GM21390 (cell line): ENCODE measurements around the gene STUB1.
A peak's percentile ranks its signal among the peaks of the same experiment; 100 is the strongest.
"Not testable (repeated sequence)": the region's sequence is repeated elsewhere in the genome, so short reads cannot be mapped to it uniquely, and the experiment has no call there.

Experiments used
- ATAC-seq: cut with Tn5 transposase; IDR thresholded peaks from one replicate; pipeline ENCODE4 v1.9.1; 2021; ENCODE audit not compliant: unreplicated experiment

STUB1 gene

GRCh38 chr16:711084-711483 is 30.9 kb downstream of the STUB1 start:
- ATAC-seq: no peak

GRCh38 chr16:711548-712320 is 31.5 kb downstream of the STUB1 start:
- no peak for ATAC-seq

GRCh38 chr16:712740-713250 is 32.6 kb downstream of the STUB1 start:
- not testable (repeated sequence) for ATAC-seq

- no peak for ATAC-seq
Measured at GRCh38 chr16:714079-714478, 33.9 kb downstream of the STUB1 start.

DNA sequence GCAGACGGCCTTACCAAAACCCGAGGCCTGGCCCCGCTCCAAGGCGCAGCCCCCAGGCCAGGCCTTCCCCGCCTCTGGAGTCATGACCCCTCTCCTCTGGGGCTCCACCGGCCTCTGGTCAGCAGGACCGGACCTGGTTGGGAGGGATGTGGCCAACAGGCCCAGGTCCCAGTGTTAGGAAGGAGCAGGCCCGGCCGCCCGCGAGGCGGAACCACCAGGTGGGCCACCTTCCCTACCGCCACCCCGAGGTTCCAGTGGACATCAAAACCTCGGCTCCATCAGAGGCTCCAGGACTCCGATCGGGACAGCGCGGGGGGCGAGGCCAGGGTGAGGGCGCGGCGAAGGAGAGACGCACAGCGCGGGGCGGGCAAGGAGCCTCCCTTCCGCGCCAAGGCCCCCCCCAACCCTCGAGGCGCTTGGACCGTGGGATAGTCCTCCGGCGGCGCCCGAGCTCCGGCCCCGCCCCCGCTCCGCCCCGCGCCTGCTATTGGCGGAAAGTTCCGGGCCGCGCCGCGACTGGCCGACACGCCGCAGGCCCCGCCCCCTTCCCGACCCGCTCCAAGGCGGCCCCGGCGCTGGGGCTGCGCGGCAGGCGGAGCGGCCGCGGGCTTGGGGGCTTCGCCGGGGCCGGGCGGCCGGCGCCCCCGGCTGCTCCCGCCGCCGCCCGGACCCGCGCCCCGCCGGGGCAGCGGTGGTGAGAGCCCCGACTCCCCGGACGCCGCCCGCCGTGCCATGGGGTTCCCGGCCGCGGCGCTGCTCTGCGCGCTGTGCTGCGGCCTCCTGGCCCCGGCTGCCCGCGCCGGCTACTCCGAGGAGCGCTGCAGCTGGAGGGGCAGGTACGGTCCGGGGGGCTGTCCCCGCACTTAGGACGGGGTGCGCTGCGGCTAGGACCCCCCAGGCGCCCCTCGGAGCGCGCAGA is 34.6 kb downstream of the STUB1 start, which contains the start of gene METRN:
Gene METRN, plus strand, starts transcription at position 561 of the 919 bp plus-strand sequence. Its CDS starts 172 bp downstream, at position 733.
- peak; percentile 68 for ATAC-seq

DNA sequence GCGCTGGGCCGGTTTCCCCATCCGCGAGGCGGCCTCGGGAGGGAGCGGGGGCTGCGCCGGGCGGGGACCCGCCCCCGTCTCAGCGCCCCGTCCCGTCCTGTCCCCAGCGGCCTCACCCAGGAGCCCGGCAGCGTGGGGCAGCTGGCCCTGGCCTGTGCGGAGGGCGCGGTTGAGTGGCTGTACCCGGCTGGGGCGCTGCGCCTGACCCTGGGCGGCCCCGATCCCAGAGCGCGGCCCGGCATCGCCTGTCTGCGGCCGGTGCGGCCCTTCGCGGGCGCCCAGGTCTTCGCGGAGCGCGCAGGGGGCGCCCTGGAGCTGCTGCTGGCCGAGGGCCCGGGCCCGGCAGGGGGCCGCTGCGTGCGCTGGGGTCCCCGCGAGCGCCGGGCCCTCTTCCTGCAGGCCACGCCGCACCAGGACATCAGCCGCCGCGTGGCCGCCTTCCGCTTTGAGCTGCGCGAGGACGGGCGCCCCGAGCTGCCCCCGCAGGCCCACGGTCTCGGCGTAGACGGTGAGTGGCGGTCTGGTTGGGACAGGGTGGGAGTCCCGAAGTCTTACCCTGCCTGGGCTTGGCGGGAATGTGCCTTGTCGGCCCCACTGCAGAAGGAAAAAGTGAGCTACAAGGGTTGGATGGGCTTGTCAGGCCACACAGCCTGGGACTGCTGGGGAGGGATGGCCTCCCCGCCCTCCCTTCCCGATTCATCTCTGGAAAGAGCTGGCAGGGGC is 35.4 kb downstream of the STUB1 start:
- no peak for ATAC-seq

DNA sequence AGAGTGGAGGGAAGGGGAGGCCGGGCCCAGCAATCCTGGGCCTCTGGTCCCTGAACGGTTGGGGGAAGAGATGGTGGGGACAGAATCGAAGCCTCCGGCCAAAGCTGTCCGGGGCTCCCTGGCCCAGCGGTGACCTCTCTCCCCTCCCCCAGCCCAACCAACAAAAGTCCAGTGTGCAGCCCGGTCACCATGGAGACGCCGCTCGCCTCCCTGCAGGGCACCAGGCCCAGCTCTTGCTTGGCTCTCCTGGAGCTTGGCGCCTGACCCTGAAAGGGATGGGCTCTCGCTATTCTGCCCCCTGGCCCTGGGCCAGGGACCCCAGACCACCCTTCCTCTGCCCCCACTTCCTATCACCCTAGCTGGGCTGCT is 36.0 kb downstream of the STUB1 start:
- ATAC-seq: no peak

- no peak for ATAC-seq
Measured at GRCh38 chr16:716768-717325, 36.6 kb downstream of the STUB1 start.

DNA sequence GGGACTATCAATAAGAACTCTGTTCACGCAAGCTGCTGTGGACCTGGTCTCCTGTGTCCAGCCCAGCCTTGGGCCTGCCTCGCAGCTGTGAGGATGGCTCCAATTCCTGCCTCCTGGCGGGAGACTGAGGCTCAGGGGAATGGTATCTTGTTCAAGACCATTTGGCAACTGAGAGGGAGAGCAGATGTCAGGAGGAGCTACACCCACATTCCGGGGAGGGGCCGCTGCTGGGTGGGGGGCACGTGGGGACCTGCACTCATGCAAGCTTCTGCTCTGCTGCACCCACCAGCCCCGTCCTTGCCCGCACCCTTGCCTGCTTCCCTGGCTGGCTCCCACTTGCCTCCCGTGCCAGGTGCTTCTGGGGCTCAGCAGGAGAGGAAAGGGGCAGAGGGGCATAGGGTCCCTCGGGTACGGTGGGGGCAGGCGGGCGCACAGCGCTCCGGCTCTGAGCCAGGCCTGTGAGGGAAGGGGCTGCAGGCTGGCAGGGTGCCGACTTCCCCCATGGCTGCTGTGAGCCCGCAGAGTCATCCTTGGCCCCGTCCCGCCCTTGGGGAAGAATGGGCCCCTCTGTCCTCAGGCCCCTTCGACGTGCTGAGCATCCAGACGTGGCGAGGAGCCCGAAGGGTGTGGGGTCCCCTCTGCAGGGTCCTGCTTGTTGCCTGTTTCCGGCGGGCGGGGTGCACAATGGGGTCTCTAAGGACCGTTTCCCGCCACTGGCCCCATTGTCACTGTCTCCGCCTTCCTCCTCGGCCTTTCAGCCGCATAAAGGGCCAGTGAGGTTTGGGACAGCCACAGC is 37.4 kb downstream of the STUB1 start:
- ATAC-seq: no peak

DNA sequence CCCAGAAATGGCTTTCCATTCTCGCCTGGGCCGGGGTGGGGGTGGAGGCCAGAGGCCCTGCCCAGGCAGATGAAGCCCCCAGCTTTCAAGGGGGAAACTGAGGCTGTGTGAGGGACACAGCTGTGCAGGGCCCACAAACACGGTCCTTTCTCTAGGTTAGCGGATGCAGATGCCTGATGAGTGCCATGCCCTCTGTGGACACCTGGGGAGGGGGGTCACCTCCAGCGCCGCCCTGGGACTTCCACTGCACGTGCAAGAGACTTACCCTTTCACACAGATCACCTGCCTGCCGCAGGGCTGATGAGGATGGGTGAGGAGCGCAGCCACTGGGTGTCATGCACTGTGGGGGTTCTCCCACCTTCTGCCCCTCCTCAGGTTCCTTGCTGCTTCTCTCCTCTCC is 38.2 kb downstream of the STUB1 start:
- ATAC-seq: no peak

DNA sequence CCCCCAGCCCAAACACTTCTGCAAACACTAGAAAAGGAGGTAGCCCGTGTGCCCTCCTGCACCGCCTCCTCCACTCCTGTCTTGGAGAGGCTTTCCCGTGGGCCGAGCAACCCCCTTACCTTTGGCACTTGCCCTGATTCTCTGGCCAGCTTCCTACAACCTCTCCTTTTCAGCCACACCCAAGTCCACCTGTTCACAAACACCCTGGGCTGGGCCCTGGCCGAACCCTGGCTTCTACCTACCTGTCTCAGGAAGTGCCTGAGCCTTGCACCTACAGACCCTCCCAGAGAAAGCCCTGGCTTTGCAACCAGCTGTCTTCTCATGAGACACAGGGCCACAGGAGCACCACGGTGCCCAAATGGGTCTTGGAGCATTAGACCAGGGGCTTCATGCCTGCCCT is 38.7 kb downstream of the STUB1 start:
- ATAC-seq: no peak

- ATAC-seq: no peak
Measured at GRCh38 chr16:719815-720446, 39.7 kb downstream of the STUB1 start.

- no peak for ATAC-seq
Measured at GRCh38 chr16:720447-720989, 40.3 kb downstream of the STUB1 start.

- ATAC-seq: peak; percentile 60
Measured at GRCh38 chr16:720990-721764, 41.0 kb downstream of the STUB1 start, which contains the start of gene ANTKMT. TSS of gene ANTKMT (plus strand) at chr16:721146. CDS start at chr16:721275, 129 bp downstream.

- no peak for ATAC-seq
Measured at GRCh38 chr16:721765-722540, 41.7 kb downstream of the STUB1 start.

GRCh38 chr16:722835-723633 is 42.8 kb downstream of the STUB1 start:
- no peak for ATAC-seq

DNA sequence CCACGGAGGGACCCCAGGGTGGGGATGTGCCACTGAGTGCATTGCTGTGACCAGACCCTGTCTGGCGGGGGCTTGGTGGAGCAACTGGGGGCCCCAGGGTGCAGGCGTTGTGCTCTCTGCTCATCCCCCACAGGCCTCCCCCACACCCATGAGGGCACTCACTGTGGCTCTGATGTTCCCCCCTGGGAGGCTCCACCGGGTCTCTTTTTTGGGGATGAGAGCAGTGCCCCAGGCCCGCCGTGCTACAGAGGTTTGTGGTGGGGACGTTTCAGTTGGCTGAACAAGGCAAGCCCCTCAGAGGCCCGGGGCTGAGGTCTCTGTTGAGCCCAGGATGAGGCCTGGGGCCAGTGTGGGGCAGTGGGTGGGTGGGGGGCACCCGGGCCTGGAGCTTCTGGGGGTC is 43.5 kb downstream of the STUB1 start:
- ATAC-seq: no peak
